ENCODE measurements around the gene ITGB2.

ITGB2 gene

DNA sequence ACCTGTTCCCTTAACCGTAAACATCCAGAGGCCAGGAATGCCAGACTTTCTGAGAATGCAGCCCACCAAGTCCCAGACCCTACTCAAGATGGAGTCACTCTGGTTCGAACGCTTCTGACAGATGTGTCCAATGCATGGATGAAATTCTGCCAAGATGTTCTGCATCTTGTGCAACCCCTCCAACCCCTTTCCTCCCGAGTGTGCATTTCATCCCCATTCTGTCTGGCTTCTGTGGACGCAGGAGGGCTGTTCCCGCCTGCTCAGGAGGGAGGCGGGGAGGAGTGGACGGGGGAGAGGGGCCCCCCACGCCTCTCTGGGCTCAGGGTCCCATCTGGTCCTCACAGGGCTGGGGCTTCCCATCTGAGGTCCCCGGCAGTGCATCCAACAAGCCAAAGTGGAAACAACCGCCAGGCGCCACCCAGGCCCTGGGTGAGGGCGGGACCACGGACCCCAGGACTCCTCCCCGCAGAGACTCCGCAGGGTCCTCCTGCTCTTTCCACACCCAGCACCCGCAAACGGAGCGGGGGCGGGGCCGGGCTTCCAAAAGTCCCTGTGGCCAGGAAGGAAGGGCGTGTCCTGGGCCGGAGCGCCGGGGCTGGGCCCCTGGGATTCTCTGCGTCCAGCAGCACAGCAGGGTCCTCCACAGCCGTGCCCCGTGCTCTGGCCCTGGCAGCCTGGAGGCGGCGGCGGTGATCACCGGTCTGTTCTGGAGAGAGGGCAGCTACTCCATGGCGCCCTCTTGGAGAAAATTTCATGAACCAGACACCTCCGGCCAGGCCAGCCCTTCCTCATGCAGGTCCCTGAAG, 75.1 kb downstream of the ITGB2 start:
- Histone ChIP-seq H3K4me3 (peak overlapping the region; percentile 26 to 46), H3K4me1 (peaks cover 0 to 24% (median 18%) of the 10 kb centered on the region in 4 donors), H3K27me3 (peaks cover 0 to 17% of the 10 kb centered on the region in 2 donors), H3K27ac (no peak overlapping the region), H3K9me3 (no peaks in the 10 kb centered on the region), H3K36me3 (peaks cover 23 to 30% (median 27%) of the 10 kb centered on the region in 3 donors)
- TF ChIP-seq, protein P1, sequence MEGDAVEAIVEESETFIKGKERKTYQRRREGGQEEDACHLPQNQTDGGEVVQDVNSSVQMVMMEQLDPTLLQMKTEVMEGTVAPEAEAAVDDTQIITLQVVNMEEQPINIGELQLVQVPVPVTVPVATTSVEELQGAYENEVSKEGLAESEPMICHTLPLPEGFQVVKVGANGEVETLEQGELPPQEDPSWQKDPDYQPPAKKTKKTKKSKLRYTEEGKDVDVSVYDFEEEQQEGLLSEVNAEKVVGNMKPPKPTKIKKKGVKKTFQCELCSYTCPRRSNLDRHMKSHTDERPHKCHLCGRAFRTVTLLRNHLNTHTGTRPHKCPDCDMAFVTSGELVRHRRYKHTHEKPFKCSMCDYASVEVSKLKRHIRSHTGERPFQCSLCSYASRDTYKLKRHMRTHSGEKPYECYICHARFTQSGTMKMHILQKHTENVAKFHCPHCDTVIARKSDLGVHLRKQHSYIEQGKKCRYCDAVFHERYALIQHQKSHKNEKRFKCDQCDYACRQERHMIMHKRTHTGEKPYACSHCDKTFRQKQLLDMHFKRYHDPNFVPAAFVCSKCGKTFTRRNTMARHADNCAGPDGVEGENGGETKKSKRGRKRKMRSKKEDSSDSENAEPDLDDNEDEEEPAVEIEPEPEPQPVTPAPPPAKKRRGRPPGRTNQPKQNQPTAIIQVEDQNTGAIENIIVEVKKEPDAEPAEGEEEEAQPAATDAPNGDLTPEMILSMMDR (IDR thresholded peaks at IDR 0.05), result no peak
- peak; percentile 51 to 79 for DNase-seq
- intact Hi-C loops (cut with DNase I; ENCODE audit: low total_unique reads), result no loop called here

GRCh38 chr21:44844256-44844655, 76.4 kb downstream of the ITGB2 start:
- Histone ChIP-seq H3K36me3 (peaks cover 10 to 16% (median 13%) of the 10 kb centered on the region in 3 donors), H3K4me1 (peaks cover 0 to 24% (median 18%) of the 10 kb centered on the region in 4 donors), H3K9me3 (no peaks in the 10 kb centered on the region), H3K27ac (no peak overlapping the region), H3K27me3 (peaks cover 0 to 17% of the 10 kb centered on the region in 2 donors), H3K4me3 (no peak overlapping the region)
- intact Hi-C loops (cut with DNase I; ENCODE audit: low total_unique reads), result no loop called here
- TF ChIP-seq, protein P1 (IDR thresholded peaks at IDR 0.05), result no peak
- DNase-seq, result peak in 1 of 2 donors; percentile 62

DNA sequence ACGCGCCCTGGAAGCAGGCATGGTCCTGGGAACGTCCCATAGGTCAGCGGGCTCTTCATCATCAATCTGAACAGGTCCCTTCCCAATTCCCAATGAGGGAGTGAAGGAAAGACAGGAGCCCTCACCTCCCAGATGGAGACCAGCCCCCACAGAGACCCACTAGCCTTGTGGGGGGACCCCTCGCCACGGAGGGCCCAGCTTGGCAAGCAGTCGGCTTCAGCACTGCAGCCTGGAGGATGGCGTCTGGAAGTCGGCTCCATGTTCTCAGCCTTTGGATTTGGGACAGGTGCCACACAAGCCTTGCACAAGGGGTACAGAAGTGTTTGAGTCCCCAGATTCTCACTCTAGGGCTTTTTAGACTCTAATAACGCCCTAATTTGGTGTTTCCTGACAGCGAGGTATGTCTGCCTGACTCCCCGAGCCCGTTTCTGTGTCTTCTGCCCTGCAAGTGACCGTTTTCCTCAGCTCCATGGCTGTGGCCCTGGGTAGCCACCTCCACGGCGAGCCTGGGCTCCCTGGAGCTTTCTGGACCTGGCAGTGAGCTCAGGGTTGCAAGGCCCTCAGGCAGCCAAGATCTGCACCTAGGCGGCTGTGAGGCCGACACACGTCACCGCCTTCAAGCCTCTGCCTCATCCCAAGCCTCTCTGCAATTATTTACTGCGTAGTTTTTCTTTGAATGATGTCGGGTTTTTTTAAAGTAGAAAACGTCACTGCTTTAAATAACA, 77.8 kb downstream of the ITGB2 start:
- H3K4me1 ChIP-seq, result peaks cover 0 to 24% (median 18%) of the 10 kb centered on the region in 4 donors
- H3K27ac ChIP-seq, result no peak overlapping the region
- peaks cover 0 to 3% (median 0%) of the 10 kb centered on the region in 3 donors for H3K36me3 ChIP-seq
- TF ChIP-seq, protein P1 (IDR thresholded peaks at IDR 0.05), result no peak
- peak in 1 of 2 donors; percentile 52 for DNase-seq
- intact Hi-C loops (cut with DNase I; ENCODE audit: low total_unique reads), result no loop called here
- H3K9me3 ChIP-seq, result no peaks in the 10 kb centered on the region
- peaks cover 0 to 17% of the 10 kb centered on the region in 2 donors for H3K27me3 ChIP-seq
- H3K4me3 ChIP-seq, result no peak overlapping the region

GRCh38 chr21:44842087-44842486, 78.6 kb downstream of the ITGB2 start:
- TF ChIP-seq, protein P1 (IDR thresholded peaks at IDR 0.05), result no peak
- no peak overlapping the region for H3K4me3 ChIP-seq
- peaks cover 0 to 23% (median 17%) of the 10 kb centered on the region in 4 donors for H3K4me1 ChIP-seq
- H3K9me3 ChIP-seq, result no peaks in the 10 kb centered on the region
- peaks cover 0 to 20% of the 10 kb centered on the region in 2 donors for H3K27me3 ChIP-seq
- intact Hi-C loops (cut with DNase I; ENCODE audit: low total_unique reads), result no loop called here
- H3K36me3 ChIP-seq, result no peaks in the 10 kb centered on the region
- DNase-seq, result peak in 1 of 2 donors; percentile 39
- H3K27ac ChIP-seq, result no peak overlapping the region

DNA sequence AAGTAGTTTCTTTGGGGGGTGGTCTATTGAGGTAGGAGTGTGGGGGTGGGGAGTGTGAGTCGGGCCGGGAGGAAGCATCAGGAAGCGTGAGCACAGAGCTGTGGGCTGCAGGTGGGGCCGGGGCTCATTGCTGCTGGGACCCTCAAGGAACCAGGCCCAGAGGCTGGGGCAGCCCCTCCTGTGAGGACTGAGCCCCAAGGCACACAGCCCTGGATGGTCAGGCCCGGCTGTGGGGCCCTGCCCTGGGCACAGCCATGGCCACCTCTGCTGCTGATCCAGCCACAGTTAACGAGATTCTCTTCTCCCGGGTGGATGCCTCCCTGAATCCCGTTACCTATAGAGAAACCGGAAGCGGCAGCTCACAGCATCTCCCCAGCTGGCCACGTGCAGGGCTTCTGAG, 79.9 kb downstream of the ITGB2 start:
- no peak overlapping the region for H3K27ac ChIP-seq
- peaks cover 0 to 27% of the 10 kb centered on the region in 2 donors for H3K27me3 ChIP-seq
- intact Hi-C loops (cut with DNase I; ENCODE audit: low total_unique reads), result no loop called here
- TF ChIP-seq, protein P1 (IDR thresholded peaks at IDR 0.05), result no peak
- no peak overlapping the region for H3K4me3 ChIP-seq
- no peaks in the 10 kb centered on the region for H3K9me3 ChIP-seq
- no peaks in the 10 kb centered on the region for H3K36me3 ChIP-seq
- peak in 1 of 2 donors; percentile 47 for DNase-seq
- peaks cover 0 to 15% (median 8%) of the 10 kb centered on the region in 4 donors for H3K4me1 ChIP-seq
